HepG2 (cell line): ENCODE measurements around the gene LRPAP1.

Experiments used
- HNF4G ChIP-seq, 2 experiments: sonication (generic) in 1 of 2; formaldehyde crosslinking in 1 of 2; IDR thresholded peaks; 2 replicates each; pipeline versions ENCODE4 v1.4.0 to v1.6.1; 2011 to 2020; ENCODE audit warnings: borderline replicate concordance in 2 of 2, low read depth in 2 of 2, mild to moderate bottlenecking in 2 of 2, low read length in 1 of 2, missing genetic modification reagents in 1 of 2, moderate library complexity in 1 of 2
- TCF12 ChIP-seq, 2 experiments: fragments of 450-650 bp in 1 of 2; sonication (generic) in 1 of 2; formaldehyde crosslinking in 1 of 2; IDR thresholded peaks; 2 replicates each; pipeline versions ENCODE4 v1.6.1 to v1.8.0; 2017 to 2022; ENCODE audit warnings: antibody characterized with exemption in 1 of 2, mild to moderate bottlenecking in 1 of 2, missing genetic modification reagents in 1 of 2, moderate library complexity in 1 of 2
- ZNF431 ChIP-seq: sonication (generic); formaldehyde crosslinking; IDR thresholded peaks from 2 replicates; pipeline ENCODE4 v1.9.0; 2022; ENCODE audit warnings: missing genetic modification reagents, low read depth, mild to moderate bottlenecking, borderline replicate concordance
- ZSCAN29 ChIP-seq: sonication (generic); formaldehyde crosslinking; conservative IDR thresholded peaks from 2 replicates; pipeline ENCODE4 v1.4.0; 2020; ENCODE audit warnings: mild to moderate bottlenecking, missing genetic modification reagents

DNA sequence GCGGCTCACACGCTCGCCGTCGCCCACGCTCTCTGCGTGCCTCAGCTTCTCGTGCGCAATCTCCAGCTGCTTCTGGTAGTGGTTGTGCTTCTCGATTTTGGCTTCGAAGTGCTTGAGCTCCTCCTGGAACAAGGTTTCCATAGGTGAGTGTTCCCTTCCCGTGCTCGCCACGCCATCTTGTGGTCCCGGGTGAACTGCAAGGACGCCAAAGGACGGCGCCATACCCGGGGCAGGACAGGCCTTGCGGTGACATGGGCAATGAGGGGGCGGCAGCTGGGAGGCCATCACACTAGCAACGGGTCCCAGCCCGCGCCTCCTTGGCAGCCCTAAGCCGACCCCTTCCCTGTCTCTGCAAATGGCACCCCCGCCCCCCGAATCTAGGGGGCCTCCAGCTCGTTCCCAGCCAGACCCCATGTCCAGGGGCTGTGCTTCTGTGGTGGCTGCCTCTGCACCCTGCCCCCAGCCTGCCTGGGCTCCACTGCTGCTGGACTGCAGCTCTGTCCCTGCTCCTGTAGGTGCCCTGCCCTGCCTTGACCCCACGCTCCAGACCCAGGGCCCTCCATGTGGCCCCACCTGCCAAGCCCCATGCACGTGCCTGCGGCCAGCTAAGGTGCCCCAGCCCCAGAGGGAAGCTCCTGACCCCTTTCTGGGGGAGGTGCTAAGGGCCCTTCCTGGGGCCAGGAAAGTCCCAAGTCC is 17.3 kb downstream of the LRPAP1 start:
- no peak for TF ChIP-seq TCF12 (IDR thresholded peaks at IDR 0.05)
- no peak for TF ChIP-seq TCF12 (CRISPR knock-in tag; IDR thresholded peaks at IDR 0.05)
- TF ChIP-seq HNF4G (IDR thresholded peaks at IDR 0.05; ENCODE audit: borderline replicate concordance, low read depth, low read length): no peak
- no peak for TF ChIP-seq HNF4G (CRISPR knock-in tag; IDR thresholded peaks at IDR 0.05; ENCODE audit: borderline replicate concordance, low read depth)
- no peak for TF ChIP-seq ZSCAN29 (CRISPR knock-in tag)
- no peak for TF ChIP-seq ZNF431 (CRISPR knock-in tag)
